Measurements from ENCODE around the gene WDR20.

The WDR20 gene

DNA sequence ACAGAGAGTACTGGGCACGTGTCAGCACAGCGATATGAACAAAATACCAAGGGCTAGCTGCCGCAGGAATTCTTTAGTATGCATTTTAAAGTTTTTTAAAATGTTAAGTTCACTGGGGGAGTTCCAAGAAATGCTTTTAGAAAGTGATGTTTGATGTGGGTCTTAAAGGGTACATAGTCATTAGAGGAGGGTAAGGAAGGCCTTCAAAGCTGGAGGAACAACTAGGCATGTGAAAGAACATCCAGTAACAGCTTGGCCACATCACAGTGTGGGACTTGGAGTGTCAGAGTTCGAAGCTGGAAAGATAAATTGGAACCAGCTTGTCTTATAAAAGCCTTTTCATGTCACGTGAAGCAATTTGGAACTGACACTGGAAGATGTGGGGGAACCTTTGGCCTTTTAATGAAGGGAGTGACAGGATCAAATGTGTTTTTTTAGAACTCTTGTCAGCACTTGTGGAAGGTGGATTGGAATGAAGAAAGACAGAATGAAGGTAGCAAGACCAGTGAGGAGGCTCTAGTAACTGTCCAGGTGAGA is 57.7 kb downstream of the WDR20 start:
- no peak for DNase-seq

DNA sequence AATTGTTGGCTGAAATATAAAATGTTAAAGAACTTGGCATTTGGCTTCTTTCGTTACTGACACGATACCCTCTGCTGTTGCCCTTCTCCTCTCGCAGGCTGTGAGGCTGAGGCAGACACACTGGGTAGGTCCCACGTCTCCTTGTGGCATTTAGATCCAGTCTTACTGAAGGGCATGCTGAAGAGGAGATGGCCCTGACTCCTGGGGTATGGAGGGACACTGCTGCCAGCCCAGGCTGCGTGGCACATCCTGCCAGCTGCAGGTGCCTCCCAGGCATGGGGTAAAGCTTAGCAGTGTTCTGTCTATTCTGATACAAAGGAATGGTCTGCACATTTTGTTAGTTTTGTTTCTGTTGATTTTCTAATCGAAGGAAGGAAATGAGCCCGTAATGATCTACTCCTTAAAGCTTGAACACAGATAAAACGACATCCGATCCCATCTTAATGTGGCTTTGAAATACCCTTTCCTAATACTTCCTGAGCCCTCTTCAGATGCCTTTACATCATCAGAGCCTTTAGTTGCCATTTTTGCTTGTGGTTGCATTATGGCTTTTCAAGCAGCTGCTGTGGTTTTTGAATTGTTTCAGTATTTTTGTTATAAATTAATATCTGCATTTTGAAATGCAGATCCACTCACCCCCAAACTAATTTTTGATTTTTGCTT is 61.1 kb downstream of the WDR20 start:
- no peak for DNase-seq

DNA sequence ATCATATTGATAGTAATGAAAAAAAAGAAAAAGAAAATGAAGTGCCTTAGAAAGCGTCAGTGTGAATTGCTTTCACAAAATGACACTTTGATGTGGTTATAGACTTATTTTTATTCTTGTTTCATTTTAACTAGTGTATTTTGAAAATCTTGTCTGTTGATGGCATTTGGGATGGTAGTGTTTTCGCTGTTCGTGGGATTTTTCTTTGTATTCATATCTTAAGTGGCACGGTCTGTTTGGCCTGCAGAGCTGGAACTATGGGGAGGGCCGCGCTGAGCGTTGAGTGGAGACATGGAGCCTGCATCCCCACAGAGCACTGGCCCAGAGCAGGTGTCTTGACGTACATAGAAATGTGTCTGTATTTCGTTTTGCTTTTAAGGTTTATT is 61.6 kb downstream of the WDR20 start:
- no peak for DNase-seq

DNA sequence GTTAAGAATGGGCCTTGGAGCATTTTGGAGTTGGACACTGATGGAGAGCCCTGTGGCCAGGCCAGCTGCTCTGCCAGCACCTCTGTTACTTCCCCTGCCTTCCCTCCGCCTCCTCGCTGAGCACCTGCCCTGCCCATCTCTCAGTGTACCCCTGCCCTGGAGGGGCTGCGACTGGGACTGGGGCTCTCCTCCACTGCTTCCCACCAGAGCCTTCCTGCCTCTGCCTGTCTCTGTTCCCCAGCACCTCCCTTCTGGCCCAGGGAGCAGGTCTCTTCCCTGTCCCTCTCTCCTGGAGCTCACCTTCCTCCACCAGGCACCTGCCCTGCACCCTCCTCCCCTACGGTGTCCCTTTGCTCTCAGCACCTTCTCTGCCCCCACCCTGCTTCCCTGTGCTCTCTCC is 62.1 kb downstream of the WDR20 start:
- no peak for DNase-seq

DNA sequence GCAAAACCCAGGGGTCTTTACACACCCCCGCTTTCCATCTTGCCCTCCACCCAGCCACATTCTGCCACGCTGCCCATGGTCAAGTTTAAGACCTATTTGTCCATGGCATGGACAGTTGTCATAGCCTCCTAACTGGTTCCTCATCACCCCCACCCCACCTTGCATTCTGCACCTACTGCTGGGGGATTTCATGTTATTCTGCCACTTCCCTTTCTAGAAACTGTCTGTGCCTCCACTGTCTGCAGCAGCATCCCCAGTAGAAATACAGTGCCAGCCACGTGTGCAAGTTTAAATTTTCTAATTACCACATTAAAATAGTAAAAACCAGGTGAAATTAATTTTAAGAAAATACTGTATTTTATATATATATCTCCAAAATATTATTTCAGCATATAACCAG is 63.2 kb downstream of the WDR20 start:
- DNase-seq: no peak

DNA sequence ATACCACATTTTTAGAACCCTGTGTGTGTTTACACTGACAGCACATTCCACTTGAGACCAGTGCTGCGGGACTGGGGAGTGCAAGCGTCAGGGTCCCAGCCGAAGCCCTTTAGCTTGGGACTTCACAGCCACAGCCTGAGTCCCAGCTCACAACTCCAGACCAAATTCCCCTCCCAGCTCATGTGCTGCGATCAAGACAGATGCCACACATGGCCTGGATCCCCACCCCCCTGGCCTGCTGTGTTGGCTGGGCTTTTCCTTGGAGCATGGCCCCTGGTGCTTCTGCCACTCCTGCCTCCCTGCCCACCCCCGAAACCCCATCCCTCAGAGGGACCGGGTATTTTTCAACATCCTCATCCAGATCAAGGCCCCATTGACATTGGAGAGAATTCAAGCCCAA is 63.7 kb downstream of the WDR20 start:
- DNase-seq: no peak

DNA sequence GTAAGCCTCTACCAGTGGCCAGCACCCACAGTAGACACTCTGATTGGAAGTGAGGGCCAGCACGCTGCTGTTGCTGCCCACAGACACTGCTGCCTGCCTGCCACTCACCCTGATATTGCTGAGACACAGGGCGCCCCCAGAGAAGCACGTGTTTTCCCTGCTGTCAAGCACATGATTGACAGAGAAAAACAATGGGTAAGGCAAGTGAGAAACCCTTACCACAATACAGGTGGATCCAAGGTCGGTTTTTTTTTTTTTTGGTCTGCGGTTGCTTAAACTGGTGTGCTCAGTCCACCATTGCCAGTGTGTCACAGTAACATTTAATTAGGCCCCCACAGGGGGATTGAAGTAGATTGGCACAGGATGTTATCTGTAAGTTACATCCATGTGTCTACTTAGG is 65.9 kb downstream of the WDR20 start:
- no peak for DNase-seq

DNA sequence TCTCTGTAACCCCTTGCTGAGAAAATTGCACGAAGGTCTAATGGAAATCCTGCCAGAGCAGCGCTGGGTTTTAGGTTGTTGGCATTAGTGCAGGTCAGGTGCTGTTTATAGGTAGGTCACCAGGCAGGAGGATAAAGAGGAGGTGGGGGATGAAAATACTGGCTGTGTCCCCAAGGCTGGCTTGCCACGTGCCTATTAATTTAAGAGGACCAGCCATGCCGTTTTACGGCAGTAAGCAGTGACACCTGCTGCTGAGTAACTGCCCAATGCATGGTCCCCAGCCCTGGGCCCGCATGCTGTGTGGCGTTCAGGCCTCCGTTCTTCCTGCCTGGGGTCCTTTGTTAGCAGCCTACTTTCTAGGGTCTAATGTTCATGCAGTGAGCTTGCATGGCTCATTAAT is 67.2 kb downstream of the WDR20 start:
- DNase-seq: no peak

DNA sequence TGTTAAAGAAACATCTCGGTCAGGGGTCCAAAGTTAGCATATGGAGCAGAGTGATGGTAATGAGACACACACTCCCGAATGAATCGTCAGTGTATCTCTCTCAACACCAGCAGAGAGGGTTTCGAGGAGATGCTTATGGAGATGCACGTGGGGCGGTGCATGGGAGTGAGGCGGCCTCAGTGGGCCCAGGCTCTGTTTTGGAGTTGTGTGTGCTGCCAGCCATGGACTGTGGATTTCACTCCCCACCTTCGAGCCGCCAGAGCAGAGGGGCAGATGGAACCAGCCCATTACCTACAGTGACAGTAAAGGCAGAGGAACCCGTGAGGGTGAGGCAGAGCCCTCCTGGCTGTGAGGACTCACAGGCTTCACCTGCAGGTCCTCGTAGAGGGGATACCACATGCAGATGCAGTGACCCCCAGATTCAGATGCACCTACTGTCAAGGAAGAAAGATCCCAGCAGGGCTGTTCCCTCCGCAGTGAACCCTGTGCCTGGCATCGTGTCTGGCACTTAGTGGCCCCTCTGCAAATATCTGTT is 68.2 kb downstream of the WDR20 start:
- DNase-seq: no peak

DNA sequence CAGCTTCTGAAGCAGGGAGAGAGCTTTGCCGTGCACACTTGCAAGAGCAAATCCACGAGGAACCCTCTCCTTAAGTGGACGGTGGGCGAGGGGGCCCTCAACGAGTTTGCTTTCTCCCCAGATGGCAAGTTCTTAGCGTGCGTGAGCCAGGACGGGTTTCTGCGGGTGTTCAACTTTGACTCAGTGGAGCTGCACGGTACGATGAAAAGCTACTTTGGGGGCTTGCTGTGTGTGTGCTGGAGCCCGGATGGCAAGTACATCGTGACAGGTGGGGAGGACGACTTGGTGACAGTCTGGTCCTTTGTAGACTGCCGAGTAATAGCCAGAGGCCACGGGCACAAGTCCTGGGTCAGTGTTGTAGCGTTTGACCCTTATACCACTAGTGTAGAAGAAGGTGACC is 69.0 kb downstream of the WDR20 start:
- no peak for DNase-seq

DNA sequence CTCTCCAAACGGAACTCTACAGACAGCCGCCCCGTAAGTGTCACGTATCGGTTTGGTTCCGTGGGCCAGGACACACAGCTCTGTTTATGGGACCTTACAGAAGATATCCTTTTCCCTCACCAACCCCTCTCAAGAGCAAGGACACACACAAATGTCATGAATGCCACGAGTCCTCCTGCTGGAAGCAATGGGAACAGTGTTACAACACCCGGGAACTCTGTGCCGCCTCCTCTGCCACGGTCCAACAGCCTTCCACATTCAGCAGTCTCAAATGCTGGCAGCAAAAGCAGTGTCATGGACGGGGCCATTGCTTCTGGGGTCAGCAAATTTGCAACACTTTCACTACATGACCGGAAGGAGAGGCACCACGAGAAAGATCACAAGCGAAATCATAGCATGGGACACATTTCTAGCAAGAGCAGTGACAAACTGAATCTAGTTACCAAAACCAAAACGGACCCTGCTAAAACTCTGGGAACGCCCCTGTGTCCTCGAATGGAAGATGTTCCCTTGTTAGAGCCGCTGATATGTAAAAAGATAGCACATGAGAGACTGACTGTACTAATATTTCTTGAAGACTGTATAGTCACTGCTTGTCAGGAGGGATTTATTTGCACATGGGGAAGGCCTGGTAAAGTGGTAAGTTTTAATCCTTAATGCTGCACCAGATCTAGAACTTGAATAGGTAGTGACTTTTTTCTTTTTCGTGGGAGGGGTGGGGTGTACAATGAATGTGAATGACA is 69.7 kb downstream of the WDR20 start:
- no peak for DNase-seq

DNA sequence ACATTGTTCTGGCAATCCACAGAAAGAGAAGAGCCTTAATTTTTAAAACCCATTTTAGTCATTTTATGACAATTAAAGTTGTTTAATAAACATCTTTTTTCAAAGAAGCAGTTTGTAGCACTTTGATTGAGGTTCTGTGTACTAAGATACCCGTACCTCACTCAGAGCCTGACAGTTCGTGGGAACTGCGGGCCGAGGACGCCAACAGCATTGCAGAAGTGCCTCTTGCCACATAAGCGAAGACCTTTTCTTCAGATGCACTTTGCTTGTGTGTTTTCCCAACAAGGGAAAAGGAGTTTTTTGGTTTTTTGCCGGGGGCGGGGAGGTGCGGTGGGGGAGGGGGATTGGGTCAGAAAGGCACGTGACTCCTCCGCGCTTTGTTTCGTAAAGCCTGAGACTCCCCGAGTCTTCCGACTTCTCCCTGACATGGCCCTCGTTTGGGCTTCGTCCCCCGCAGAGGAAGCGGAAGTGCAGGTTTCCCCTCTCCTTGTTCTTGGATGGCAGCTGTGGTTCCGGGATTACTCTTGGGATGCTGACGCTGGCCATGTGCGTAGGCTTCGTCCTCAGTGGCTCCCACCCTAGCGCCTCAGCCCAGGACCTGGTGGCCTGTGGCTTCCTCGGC is 70.8 kb downstream of the WDR20 start:
- DNase-seq: no peak

DNA sequence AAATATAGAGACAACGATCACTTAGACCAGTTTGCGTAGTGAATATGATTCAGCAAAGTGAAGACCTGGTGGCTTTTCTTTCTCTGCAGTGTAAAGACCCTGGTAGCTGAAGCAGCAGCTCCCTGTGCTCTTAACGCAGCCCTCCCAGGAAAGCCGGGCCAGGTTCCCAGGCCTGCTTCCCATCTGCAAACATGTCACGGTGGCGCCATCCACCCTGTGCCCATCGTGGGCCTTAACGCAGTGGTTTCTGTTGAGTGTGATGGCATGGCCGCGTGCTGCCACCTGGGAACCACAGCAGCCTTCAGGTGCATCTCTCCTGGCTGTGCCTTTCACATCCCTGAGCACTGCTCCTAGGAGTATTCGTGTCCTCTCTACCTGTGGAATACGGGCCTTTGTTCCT is 71.5 kb downstream of the WDR20 start:
- no peak for DNase-seq

DNA sequence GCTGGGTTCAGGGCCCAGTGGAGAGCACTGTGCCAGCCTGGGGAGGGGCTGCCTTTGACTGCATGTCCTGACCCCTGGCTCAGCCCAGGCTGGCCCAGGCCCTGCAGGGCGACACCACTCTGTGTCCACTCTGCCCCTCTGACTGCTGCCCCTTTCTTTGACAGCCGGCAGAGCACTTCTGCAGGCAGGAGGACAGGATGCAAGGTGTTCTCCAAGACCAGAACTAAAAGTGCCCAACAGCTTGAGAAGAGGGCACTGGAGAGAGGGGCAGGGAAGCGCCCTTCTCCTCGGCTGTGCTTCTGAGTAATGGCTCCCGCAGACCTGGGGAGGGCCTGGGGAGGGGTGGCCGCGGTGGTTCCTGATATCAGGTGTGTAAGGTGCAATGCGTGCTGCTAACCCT is 72.7 kb downstream of the WDR20 start:
- no peak for DNase-seq

DNA sequence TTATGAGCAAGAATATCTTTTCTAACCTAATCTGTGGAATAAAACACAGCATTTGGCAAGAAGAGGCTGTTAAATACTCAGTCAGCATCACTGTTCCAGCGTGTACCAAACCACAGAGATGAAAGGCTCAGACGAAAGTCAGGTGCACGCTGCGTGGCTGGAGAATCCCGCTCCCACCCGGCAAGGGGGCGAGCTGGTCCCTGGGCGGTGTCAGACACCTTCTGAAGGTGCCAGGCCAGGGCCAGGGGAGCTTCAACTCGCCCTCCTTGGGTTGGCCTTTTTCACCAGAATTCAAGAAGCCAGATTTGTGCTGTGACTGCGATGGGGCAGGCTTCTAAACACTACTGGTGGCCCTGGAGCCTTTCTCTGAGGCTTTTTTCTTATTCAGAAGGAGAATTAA is 73.1 kb downstream of the WDR20 start:
- no peak for DNase-seq

DNA sequence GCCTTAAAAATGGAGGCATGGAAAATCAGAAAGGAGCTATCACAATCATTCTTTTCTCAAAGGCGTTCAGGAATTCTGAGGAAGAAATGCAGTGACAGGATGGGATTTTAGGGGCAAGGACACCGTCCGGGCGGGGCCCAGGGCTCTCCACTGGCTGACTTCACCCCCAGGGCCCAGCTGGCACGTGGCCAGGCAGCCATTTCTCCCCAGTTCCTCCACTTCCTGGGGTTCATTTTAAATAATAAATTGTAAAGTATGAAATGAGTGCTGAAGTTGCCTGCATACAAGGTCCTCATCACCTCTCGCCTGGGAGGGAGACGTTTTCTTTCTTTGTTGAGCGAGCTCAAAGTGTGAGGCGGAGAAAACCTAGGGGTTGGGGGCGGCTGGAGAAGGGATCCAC is 73.8 kb downstream of the WDR20 start:
- no peak for DNase-seq

DNA sequence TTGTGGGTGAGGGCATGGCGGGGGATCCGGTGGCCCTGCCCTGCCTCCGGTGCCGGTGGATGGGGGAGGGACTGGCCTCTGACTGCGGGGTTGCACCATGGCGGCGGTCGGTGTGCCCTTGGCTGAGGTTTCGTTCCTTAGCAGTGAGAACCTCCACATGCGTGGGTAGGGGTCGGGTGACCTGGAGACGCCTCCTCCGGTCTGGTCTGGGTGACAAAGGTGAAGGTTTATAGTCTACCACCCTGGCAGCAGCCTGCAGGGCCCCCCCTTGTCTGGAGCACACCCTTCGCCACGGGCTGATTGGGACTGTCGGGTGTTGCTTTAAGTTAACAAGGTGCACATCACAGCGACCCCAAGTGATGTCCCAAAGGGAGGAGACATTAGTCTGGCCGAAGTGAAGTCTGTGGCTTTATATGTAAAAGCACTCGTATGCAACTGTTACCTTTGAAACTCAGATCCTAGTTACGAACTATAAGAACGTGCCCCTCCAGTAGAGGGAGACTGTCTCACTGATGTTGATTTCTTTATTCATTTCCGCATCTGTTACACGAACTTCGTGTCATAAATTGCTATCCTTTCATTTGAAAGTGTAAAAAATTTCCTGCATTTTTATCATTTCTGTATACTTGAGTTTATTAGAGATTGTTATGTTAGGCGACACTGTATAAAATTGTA is 74.4 kb downstream of the WDR20 start:
- DNase-seq: no peak

DNA sequence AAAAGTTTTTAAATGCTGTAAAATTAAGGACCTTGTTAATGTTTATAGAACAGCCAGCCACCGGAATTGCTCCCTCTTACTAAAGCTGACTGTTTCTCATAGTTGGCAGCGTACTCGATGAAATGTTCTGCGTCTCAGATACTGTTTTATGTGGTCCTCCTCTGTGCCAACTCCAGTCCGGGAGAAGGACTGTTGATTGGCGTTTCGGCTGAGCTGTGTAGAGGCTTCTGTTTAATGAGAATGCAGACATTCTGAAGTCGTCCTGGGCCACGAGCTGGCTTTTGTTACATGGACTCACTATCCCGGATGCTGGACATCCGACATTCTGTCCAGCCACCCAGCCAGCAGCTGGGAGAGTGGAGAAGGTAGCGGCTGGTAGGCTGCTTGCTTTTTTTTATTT is 75.4 kb downstream of the WDR20 start:
- no peak for DNase-seq

DNA sequence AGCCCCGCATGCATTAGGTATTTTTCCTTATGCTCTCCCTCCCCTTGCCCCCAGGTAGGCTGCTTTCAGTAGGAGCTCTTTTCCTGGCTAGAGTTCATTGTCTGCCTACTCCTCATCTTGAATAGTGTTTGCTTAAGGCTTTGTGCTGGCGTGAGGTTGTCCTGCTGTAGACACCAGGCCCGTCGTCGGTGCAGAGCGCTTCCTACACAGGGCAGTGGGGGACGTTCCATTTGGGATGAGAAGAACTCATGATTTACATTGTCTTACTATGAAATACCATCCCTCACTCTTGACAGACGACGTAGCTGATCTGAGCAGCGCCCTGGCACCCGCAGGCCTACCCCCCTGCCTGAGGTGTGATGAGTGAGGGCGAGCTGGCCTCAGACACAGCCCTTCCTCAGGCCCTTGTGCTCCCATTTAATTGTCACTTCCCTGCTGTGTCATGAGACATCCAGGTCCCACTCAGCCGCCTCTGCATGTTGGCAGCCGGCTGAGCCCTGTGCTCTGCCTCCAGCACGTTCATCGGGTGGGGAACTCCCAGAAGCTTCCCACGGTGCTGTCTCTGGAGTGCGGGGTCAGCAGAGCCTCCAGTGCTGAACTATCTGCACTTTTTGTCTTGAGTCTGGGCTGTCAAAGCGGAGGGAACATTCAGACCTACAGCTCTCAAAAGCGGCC is 76.0 kb downstream of the WDR20 start:
- DNase-seq: no peak

DNA sequence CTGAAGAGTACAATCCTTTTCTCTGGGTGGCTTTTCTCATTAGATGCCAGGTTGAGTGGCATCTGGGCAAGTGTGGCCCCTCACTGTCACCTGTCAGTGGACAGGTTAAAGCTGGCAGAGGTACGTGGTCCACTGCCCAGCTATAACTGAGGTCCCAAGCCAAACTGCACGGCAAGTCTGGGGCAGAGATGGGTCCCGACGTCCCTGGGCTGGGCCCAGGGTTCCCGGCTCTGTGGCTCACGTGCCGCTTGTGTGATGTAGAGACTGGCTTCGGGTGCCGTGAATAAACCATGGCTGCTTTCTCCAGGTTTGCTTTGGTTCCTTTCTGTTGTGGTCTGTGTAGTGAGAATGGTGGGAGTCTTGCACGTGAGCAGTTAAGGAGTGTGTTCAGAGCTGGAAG is 77.7 kb downstream of the WDR20 start:
- no peak for DNase-seq

DNA sequence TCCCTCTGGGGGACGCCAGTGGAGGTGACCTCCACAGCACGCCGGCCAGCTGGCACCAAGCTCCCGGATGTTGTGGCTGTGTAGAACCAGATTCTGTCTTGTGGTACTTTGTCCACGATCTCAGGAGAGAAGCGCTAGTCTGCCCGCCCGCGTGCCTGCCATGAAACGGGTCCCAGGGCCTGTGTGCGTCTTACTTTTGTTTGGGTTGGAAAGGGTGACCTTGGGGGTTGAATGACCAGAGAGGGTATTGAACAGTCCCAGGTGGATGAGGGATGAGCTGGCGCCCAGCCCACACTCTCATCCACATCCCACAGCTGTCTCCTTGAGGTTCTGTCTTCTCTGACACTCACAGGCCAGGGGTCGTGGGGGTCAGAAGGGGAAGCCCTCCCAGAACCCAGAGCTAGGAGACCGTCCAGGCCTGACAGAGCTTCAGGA is 78.3 kb downstream of the WDR20 start:
- no peak for DNase-seq

DNA sequence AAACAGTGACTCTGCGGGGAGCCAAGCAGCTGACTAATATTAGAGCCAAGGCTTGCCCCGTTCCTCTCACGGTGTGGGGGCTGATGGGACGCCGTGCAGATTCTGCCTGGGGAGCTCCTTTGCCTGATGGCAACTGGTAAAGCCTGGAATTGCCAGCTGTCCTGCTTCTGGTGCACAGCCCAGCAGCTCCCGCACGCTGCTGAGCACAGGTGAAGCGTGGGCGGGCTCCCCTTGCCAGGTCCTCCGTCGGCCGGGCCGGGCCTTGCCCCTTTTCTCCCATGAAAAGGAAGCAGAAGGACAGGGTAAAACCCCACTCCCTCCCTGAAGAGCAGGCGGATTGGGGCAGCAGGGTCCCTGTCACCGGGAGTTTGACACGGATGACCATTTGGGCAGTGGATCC is 79.0 kb downstream of the WDR20 start:
- no peak for DNase-seq
